NCI-H187 treated with DMSO at 0.1 percent for 48 hours (cell line): Measurements from ENCODE around the gene RNF213.
"Not testable (repeated sequence)": the region's sequence is repeated elsewhere in the genome, so short reads cannot be mapped to it uniquely, and the experiment has no call there.

ENCODE experiments used
- DNase-seq: peaks from one replicate; lab custom pipeline; 2025; lab: John Stamatoyannopoulos, UW

Gene RNF213

DNA sequence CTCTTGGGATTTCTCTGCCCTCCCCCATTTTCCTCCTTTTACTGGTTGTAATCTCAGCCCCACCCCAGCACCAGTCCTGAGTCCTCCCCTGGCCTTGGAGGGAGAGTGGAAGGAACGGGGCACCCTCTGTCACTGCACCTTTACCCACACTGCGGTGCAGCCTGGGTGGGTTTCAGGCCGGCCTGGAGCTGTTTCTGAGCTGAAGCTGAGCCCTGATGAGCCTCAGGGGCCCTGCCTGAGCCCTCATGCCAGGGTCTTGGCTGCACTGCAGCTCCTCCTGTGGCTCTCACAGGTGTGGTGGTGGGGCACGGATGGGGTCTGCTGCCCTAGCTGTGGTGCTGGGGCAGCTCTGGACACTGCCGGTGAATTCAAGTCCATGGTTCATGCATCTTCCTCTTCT is 34.5 kb downstream of the RNF213 start:
- no peak for DNase-seq

DNA sequence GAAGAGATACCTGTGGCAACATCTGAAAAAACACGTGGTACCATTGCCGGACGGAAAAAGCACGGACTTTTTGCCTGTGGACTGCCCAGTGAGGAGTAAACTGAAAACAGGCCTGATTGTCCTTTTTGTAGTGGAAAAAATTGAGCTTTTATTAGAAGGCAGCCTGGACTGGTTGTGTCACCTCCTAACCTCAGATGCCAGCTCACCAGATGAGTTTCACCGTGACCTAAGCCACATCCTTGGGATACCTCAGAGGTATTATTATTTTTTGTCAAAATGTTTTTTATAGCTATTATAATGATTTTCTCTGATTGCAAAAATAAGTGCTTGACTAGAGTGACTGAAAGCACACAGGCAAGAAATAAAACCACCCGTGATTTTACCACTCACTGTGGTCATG is 34.9 kb downstream of the RNF213 start:
- DNase-seq, result no peak

DNA sequence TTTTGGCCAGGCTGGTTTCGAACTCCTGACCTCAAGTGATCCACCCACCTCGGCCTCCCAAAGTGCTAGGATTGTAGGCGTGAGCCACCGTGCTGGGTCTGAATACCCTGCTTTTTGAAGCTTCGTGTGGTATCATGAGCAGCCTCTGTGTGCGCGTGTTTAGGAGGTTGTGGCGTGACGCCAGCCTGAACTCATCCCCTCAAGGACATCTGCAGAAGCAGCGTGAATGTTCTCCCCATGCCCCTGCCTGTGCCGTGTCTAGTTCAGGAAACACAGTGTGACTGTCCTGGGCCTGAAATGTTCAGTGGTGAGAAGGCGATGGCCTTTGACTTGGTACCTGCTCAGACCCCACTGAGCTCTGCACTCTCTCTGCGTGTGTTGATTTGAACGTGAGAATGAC is 35.6 kb downstream of the RNF213 start:
- no peak for DNase-seq

DNA sequence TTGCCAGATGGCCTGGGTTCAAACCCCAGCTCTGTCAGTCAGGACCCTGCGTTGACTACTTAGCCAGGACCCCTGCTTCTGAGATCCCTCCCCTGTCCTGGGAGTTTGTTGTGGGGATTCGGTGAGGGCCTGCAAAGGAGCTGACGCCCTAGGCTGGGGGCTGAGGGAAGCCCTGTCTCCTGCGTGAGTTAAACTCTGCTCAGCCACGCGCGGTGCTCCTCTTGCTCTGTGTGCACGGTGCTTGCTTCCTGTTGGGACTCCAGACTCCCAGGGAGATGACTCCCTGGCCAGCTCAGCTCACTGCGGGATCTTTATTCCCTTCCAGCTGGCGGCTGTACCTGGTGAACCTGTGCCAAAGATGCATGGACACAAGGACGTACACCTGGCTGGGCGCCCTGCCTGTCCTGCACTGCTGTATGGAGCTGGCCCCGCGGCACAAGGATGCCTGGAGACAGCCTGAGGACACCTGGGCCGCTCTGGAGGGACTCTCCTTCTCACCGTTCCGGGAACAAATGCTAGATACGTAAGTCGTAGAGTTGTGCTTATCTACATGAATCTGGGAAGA is 37.4 kb downstream of the RNF213 start:
- DNase-seq, result no peak

DNA sequence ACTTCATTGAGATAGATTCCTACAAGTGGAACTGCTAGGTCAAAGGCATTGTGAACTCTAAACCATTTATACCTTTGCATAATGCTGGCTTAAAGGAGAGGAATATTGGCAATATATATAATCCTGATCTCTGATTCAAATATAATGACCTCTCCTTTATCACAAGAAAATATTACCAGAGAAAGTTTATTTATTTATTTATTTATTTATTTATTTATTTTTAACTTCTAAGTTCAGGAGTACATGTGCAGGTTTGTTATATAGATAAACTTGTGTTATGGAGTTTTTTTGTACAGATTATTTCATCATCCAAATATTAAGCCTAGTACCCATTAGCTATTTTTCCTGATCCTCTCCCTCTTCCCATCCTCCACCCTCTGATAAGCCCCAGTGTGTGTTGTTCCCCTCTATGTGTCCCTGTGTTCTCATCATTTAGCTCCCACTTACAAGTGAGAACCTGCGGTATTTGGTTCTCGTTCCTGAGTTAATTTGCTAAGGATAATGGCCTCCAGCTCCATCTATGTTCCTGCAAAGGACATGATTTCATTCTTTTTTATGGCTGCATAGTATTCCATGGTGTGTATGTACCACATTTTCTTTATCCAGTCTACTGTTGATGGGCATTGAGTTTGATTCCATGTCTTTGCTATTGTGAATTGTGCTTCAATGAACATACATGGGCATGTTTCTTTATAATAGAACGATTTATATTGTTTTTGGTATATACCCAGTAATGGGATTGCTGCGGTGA is 38.9 kb downstream of the RNF213 start:
- DNase-seq, result not testable (repeated sequence)

DNA sequence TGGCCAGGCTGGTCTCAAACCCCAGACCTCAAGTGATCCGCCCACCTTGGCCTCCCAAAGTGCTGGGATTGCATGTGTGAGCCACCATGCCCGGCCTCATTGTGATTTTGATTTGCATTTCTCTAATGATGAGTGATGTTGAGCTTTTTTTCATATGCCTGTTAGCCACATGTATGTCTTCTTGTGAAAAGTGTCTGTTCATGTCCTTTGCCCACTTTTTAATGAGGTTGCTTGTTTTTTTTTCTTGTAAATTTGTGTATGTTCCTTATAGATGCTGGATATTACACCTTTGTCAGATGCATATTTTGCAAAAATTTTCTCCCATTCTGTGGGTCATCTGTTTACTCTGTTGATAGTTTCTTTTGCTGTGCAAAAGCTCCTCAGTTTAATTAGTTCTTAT is 40.1 kb downstream of the RNF213 start:
- not testable (repeated sequence) for DNase-seq

DNA sequence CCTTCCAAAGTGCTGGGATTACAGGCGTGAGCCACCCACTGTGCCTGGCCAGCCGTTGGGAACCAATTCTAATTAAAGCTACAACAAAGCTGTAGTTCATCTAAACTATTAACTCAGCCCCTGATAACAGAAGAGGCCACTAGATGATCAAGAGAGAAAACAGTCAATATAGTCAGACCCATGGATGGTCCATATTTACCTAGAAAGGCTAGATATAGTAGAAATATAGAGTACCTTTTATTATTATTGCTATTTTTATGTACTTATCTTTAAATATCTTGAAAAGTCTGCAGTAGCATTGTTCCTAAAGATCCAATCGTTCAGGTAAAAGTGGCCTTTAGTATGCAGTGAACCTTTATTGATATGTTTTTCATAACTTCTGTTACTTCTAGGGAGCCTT is 43.2 kb downstream of the RNF213 start:
- DNase-seq, result no peak

DNA sequence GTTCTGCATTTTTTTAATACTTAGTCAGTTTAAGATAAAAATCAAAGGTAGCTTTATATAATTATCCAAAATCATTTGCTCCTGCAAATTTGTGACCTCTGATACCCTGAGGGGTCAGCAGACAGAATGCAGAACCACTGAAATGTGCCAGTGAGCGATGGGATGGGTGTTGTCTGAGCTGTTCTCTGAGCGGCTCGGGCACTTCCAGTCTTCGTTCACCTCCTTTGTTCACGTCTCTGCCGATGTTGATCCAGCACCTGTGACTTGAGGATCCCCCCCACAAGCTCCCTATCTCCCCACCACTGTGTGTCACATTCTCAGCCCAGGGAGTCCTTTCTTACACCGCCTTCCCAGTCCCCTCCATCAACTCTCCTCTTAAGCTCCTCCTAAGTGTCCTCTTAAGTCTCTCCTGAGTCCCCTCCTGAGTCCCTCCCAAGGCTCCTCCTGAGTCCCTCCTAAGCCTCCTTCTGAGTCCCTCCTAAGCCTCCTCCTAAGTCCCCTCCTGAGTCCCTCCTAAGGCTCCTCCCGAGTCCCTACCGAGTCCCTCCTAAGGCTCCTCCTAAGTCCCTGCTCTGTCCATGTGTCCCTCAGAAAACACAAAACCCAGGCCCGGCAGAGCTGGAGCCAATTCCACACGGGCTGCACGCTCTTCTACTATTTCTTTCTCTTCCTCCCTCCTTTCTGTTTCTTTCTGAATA is 47.5 kb downstream of the RNF213 start:
- no peak for DNase-seq

DNA sequence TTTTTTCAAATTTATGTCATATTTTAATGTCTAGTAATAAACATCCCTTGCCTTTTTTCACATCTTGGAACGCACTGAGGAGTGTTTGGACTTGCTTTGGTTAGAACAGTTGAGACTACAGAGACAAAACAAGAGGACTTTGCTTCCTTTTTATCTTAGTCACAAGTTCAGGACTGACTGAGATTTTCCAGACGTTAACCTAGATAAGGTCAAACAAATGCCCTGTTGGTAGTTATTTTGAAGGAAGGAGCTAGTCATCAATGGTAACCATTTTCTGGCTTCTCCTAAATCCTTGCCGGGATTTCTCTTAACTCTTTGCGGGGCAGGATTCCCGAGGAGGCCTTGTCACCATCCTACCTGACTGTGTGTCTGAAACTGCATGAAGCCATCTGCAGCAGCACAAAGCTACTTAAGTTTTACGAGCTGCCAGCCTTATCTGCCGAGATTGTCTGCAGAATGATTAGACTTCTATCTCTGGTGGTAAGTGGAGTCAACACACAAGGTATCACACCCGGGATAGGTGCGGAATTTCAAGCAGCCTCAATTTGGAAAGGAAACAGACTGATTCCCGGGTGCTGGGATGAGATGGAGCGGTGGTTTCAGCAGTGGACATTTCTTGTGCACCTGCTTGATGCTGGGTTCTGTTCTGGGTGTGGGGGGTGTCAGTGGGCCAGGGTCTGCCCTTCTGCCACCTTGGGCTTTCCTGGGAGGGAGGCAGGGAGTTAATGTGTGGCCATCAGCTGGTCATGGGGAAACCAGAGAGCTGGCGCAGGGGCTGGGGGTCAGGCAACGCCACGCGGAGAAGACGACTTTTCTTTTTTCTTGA is 48.3 kb downstream of the RNF213 start:
- no peak for DNase-seq

DNA sequence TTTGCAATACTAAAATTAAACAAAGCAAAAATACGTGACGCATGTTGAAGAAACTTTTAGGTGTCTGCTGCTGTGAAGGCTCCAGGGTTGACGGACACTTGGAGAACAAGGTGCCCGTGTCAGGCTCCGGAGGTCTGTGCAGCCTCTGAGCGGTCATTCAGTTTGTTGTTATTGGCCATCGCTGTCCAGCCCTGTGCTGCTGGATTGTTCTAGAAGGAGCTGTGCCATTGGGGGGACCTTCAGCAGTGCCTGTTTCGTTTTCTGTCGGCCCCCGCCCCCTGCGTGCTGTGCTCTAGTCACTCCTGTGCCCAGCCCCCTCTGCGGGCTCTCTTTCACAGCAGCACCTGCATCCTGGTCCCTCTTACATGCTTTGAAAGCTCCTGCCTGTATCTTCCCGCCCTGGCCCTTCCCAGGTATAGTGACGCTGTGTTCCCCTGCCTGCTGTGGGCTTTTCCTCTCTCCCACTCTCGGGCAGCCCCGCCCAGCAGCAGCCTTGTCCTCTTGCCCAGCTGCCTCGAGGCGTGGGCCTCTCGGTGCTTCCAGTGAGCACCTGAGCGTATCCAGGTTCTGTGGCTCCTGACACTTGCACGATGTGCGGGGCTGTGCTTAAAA is 50.7 kb downstream of the RNF213 start:
- no peak for DNase-seq

DNA sequence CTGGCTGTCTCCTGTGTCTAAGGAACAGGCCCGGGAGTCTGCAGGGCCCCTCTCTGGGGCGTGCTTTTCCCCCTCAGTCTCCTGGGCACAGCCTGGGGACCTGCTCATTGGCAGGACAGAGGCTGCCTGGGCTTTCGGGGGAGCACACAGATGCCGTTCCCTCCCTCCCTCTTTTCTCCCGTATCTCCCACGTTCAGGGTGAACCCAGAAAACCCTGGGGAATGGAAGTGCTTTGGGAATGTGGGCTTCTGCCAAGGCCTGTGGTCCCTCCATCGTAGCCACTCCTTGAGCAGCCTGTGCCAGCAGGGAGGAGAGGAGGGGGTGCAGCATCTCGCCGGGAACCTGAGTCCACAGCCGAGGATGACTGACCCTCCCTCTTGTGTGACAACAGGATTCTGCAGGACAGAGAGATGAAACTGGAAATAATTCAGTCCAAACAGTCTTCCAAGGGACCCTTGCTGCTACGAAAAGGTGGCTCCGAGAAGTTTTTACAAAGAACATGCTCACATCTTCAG is 52.0 kb downstream of the RNF213 start:
- no peak for DNase-seq

DNA sequence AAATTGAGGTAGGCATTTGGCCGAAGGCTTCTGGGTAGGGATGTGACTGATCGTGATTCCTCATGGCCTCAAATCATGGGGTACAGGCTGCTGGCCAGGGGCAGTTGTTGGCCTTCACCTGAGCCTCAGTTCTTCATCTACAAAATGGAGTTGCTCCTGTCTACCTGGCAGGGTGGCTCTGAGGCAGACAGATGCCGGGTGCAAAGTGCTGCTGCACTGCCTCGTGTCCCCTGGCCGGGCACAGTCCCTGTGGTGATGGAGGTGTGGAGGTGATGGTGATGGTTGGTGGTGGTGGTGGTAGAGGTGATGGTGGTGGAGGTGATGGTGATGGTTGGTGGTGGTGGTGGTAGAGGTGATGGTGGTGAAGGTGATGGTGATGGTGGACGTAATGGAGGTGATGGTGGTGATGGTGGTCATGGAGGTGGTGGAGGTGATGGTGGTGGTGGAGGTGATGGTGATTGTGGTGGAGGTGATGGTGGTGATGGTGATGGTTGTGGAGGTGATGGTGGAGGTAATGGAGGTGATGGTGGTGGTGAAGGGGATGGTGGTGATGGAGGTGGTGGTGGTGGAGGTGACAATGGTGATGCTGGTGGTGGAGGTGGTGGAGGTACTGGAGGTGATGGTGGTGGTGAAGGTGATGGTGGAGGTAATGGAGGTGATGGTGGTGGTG is 52.6 kb downstream of the RNF213 start:
- DNase-seq, result no peak

DNA sequence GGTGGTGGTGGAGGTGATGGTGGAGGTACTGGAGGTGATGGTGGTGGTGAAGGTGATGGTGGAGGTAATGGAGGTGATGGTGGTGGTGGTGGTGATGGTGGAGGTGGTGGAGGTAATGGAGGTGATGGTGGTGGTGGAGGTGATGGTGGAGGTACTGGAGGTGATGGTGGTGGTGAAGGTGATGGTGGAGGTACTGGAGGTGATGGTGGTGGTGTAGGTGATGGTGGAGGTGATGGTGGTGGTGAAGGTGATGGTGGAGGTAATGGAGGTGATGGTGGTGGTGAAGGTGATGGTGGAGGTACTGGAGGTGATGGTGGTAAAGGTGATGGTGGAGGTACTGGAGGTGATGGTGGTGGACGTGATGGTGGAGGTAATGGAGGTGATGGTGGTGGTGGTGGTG is 53.3 kb downstream of the RNF213 start:
- DNase-seq, result not testable (repeated sequence)

DNA sequence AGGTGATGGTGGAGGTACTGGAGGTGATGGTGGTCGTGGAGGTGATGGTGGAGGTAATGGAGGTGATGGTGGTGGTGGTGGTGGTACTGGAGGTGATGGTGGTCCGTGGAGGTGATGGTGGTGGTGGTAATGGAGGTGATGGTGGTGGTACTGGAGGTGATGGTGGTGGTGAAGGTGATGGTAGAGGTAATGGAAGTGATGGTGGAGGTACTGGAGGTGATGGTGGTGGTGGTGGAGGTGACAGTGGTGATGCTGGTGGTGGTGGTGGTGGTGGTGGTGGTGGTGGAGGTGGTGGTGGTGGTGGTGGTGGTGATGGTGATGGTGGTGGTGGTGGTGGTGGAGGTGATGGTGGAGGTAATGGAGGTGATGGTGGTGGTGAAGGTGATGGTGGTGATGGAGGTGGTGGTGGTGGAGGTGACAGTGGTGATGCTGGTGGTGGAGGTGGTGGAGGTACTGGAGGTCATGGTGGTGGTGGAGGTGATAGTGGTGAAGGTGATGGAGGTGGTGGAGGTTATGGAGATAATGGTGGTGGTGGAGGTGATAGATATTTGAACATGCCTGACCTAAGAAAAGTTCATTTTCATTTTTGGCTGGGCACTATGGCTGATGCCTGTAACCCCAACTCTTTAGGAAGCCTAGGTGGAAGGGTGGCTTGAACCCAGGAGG is 55.0 kb downstream of the RNF213 start:
- DNase-seq, result no peak

DNA sequence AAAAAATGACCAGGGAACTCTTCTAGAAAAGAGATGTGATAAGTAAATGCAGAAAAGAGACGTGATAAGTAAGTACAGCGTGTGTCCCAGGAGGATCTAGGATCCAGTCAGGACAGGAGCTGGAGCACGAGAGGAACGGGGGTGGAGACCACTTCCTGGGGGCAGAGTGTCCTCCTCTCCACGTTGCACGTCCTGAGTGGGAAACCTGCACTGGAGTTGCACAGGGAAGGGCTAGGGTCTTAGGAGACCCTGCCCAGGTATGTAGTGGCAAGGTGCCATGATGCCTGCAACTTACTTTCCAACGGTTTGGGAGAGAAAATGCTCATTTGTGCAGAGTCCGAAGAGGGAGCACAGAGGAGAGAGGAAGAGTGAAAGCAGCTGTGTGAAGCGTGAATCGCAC is 55.8 kb downstream of the RNF213 start:
- DNase-seq, result no peak

DNA sequence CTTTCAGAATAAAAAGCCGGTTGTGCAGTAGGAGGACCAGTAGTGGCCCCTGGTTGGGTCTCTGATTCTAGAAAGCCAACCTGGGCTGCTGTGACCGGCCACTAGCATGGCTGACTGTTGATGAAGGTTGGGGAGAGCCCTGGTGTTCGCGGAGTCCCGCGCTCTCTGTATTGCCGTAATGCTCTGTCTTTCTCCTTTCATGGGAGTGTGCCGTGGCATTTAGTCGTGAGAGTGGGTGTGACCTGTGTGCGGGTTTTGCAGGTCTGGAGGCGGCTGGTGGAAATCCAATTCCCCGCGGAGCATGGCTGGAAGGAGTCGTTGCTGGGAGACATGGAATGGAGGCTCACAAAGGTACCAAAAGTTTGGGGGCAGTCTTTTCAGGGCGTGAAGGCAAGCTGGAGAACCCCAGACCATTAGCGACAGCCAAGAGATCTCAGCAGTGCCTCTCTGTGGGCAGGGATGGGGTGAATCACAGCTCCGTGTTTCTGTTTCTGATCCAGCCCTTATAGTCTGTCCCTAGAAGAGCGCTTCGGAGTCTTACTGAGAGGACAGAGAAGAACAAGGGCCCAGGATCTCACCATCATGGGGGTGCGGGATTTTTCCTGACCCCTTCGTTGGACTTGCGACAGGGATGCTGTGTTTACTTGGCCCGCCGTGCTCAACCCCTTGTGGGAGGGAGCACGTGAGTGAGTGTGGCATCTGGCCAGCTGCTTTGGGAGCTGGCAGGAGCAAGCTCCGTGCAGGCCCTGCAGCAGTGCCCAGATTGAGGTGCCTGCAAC is 56.5 kb downstream of the RNF213 start:
- DNase-seq, result no peak

DNA sequence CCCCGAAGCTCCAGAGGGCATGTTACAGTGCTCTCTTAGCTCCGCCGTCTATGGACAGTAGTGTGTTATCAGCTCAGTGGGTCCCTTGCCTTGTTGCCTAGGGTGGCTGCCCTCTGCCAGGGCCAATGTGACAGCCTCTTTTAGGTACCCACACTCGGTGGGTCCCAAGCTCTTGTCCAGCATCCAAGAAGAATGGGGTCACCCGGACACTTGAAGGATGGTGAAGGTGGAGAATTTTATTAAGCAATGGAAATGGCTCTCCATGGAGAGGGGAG is 57.0 kb downstream of the RNF213 start:
- no peak for DNase-seq

DNA sequence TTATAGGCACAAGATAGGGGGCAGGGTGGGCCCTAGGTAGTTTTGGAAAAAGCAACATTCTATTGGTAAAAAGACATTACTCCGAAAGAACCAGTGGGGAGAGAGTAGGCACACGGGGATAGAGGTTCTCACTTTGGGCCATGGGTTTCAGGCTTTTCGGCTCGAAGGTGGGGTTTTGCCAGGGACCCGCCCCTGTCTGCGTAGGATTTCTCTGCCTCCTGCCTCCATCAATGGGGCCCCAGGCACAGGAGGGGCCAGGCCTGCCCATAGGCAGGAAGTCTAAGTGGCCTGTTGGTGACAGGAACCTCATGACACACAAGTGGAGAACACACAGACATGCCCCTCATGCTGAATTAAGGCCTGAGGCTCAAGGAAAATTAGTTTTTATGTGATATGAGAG is 57.5 kb downstream of the RNF213 start:
- DNase-seq, result no peak

DNA sequence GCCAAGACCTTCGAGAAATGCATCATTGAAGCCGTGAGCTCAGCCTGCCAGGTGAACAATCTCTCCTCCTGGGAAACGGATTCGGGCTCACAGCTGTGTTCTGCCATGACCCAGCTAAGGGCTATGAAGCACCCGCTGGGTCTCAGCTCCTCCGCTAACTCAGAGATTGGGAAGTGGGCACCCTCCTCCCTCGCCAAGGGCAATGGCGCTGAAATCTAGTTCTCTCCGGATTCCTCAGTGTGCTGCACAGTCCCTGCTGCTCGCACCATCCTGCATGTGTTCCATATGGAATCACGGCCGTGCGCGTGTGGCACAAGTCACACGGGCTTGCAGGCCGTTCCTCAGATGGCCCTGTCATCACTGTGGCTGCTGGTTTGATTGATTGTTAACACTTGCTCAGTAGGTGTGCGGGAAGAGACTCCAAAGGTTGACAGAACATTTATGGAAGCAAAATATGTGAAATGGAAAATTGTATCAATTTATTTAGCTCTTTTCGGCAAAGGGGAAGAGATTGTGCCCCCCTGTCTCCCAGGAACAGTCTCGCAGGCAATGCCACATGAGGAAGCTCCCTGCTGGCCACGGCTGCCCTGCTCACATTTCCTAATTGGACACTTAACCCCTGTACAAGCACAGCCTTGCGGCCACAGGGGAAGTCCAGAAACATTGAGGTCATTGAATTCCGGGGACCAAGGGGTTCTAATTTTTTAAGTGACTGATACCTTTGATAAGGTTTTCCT is 58.8 kb downstream of the RNF213 start:
- DNase-seq, result no peak

DNA sequence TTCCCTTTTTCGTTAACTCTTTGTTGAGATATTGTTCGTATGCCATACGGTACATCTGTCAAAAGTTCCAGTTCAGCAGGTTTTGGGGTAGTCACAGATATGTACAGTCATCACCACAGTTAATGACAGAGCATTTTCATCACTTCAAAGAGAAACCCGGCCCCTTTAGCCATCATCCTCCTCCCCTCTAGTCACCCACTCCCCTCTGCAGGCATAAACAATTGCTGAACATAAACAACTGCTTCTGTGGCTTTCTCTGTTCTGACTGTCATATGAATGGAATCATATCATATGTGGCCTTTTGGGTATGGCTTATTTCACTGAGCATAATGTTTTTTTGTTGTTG is 59.3 kb downstream of the RNF213 start:
- no peak for DNase-seq
